K562 (cell line): Measurements from ENCODE around the gene DYNLT2B.

Experiments
- CTBP1 ChIP-seq: fragments of 450-650 bp; IDR thresholded peaks from 2 replicates; pipeline ENCODE4 v1.6.1; 2016; ENCODE audit warnings: borderline replicate concordance
- MCM5 ChIP-seq: fragments of 450-650 bp; IDR thresholded peaks from 2 replicates; pipeline ENCODE4 v1.6.1; 2016; ENCODE audit warnings: low read depth
- NFATC3 ChIP-seq: fragments of 450-650 bp; IDR thresholded peaks from 2 replicates; pipeline ENCODE4 v1.6.1; 2017; ENCODE audit warnings: mild to moderate bottlenecking
- NFIX ChIP-seq: fragments of 250-450 bp; sonication (Bioruptor Pico); IDR thresholded peaks from 2 replicates; pipeline ENCODE4 v1.4.0; 2020; ENCODE audit warnings: low read depth, mild to moderate bottlenecking, moderate library complexity
- POLR2A ChIP-seq: fragments of 450-650 bp; conservative IDR thresholded peaks from 2 replicates; pipeline ENCODE4 v1.6.1; 2016
- POLR2G ChIP-seq: fragments of 200-400 bp; formaldehyde crosslinking; IDR thresholded peaks from 2 replicates; pipeline ENCODE4 v1.6.1; 2017; ENCODE audit warnings: low read depth, mild to moderate bottlenecking, antibody characterized with exemption, low read length, moderate library complexity
- SMC3 ChIP-seq: conservative IDR thresholded peaks from 2 replicates; pipeline ENCODE4 v1.6.1; 2011; ENCODE audit warnings: low read depth, low read length, improper control_type of control experiment; ENCODE audit not compliant: insufficient read depth
- SRF ChIP-seq, 2 experiments: fragments of 250-450, 450-650 bp in 1 of 2; sonication (Bioruptor Pico) in 1 of 2; sonication (generic) in 1 of 2; formaldehyde crosslinking; IDR thresholded peaks; 2 replicates each; pipeline versions ENCODE4 v1.5.0 to v1.5.1; 2020 to 2022; ENCODE audit warnings: mild to moderate bottlenecking in 1 of 2, missing genetic modification reagents in 1 of 2
- XRCC4 ChIP-seq: IDR thresholded peaks from one replicate; pipeline ENCODE4 v1.6.1; 2011; ENCODE audit not compliant: insufficient read depth, insufficient read length; ENCODE audit errors: extremely low read depth
- TF ChIP-seq, protein P1 (sequence below): fragments of 200-400 bp; formaldehyde crosslinking; IDR thresholded peaks from 2 replicates; pipeline ENCODE4 v1.6.1; 2017; ENCODE audit warnings: mild to moderate bottlenecking, low read depth, low read length, moderate library complexity
- TF ChIP-seq, protein P2 (sequence below), 3 experiments: IDR thresholded peaks in 2 of 3; conservative IDR thresholded peaks in 1 of 3; 2 replicates each; pipeline ENCODE4 v1.5.1; 2011 to 2012; ENCODE audit warnings: low read length in 3 of 3, mild to moderate bottlenecking in 3 of 3, control low read depth in 2 of 3, improper control_type of control experiment in 1 of 3, inconsistent platforms in 1 of 3, low read depth in 1 of 3, mixed read lengths in 1 of 3, moderate library complexity in 1 of 3; ENCODE audit not compliant: insufficient read depth in 2 of 3
- TF ChIP-seq, protein P3 (sequence below): fragments of 250-450 bp; sonication (Bioruptor Pico); IDR thresholded peaks from 2 replicates; pipeline ENCODE4 v1.5.0; 2022; ENCODE audit warnings: mild to moderate bottlenecking

DNA sequence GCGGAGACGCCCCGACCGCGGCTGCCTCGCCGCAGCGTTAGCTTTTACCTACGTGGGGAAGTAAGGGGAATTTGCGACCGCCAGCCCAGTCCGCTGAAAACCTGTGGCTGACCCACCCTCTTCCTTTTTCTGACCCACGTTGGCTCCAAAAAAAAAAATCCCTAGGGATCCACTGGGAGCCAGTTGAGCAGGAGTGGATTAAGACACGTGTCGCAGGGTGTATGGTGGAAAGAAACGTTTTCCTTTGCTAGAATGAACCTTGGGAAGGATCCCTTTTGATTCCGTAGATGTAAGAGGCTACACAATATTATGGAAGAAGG, 29.9 kb downstream of the DYNLT2B start:
- TF ChIP-seq MCM5 (no peak), SRF (CRISPR knock-in tag; IDR thresholded peaks at IDR 0.05) (no peak), CTBP1 (no peak), NFIX (CRISPR knock-in tag) (no peak), NFATC3 (no peak), POLR2G (no peak), POLR2A (no peak), XRCC4 (no peak), SMC3 (no peak)
- TF ChIP-seq, protein P1, sequence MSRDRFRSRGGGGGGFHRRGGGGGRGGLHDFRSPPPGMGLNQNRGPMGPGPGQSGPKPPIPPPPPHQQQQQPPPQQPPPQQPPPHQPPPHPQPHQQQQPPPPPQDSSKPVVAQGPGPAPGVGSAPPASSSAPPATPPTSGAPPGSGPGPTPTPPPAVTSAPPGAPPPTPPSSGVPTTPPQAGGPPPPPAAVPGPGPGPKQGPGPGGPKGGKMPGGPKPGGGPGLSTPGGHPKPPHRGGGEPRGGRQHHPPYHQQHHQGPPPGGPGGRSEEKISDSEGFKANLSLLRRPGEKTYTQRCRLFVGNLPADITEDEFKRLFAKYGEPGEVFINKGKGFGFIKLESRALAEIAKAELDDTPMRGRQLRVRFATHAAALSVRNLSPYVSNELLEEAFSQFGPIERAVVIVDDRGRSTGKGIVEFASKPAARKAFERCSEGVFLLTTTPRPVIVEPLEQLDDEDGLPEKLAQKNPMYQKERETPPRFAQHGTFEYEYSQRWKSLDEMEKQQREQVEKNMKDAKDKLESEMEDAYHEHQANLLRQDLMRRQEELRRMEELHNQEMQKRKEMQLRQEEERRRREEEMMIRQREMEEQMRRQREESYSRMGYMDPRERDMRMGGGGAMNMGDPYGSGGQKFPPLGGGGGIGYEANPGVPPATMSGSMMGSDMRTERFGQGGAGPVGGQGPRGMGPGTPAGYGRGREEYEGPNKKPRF, result no peak
- TF ChIP-seq, protein P2, sequence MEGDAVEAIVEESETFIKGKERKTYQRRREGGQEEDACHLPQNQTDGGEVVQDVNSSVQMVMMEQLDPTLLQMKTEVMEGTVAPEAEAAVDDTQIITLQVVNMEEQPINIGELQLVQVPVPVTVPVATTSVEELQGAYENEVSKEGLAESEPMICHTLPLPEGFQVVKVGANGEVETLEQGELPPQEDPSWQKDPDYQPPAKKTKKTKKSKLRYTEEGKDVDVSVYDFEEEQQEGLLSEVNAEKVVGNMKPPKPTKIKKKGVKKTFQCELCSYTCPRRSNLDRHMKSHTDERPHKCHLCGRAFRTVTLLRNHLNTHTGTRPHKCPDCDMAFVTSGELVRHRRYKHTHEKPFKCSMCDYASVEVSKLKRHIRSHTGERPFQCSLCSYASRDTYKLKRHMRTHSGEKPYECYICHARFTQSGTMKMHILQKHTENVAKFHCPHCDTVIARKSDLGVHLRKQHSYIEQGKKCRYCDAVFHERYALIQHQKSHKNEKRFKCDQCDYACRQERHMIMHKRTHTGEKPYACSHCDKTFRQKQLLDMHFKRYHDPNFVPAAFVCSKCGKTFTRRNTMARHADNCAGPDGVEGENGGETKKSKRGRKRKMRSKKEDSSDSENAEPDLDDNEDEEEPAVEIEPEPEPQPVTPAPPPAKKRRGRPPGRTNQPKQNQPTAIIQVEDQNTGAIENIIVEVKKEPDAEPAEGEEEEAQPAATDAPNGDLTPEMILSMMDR (IDR thresholded peaks at IDR 0.05 in 2 of 3, conservative IDR thresholded peaks at IDR 0.05 in 1 of 3; ENCODE audit: insufficient read depth in 2 of 3, low read depth in 1 of 3, low read length in 3 of 3), result no peak
- TF ChIP-seq, protein P3, sequence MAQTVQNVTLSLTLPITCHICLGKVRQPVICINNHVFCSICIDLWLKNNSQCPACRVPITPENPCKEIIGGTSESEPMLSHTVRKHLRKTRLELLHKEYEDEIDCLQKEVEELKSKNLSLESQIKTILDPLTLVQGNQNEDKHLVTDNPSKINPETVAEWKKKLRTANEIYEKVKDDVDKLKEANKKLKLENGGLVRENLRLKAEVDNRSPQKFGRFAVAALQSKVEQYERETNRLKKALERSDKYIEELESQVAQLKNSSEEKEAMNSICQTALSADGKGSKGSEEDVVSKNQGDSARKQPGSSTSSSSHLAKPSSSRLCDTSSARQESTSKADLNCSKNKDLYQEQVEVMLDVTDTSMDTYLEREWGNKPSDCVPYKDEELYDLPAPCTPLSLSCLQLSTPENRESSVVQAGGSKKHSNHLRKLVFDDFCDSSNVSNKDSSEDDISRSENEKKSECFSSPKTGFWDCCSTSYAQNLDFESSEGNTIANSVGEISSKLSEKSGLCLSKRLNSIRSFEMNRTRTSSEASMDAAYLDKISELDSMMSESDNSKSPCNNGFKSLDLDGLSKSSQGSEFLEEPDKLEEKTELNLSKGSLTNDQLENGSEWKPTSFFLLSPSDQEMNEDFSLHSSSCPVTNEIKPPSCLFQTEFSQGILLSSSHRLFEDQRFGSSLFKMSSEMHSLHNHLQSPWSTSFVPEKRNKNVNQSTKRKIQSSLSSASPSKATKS, result no peak
